ENCODE measurements around the gene CFAP410.
A peak's percentile ranks its signal among the peaks of the same experiment; 100 is the strongest.

The CFAP410 gene

DNA sequence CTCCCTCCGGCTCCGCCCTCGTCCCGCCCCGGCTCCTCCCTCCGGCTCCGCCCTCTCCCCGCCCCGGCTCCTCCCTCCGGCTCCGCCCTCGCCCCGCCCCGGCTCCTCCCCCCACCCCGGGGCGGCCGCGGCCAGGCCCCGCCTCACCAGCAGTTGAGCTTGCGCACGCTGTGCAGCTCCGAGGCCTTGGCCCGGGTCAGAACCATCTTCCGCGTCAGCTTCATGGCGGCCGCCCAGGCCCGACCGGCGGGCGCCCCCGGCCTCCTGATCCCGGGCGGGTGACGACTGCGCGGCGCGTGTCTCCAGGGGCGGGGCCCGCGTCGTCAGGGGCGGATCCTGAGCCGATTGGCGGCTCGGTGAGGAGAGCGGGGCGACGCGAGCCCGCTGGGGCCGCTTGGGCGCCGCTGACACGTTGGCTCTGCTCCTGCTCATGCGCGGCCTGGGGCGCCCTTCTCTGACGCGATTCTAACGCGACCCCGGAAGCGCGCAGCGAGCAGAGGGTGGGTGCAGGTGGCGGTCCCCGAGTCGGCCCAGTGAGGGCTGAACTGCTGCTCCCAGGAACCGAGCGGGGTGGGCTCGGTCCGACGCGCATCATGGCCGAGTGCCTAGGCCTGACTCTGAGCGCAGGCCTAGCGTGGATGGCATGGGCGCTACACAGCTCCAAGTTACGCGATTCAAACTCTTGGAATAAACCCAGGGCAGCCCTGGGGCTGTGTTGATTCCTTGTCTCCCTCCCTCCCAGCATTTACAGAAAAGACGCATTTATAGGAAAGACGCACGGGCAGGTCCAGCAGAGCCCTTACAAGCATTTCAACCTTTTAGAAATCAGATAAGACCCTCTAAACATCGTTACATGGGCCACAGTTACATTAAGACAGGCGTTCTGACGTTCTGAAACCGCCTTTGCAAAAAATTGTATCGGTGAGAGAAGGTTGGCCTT is at the start of gene CFAP410:
TSS of gene CFAP410 (minus strand) at position 420 of the 940 bp plus-strand sequence. CDS start at position 224, 196 bp downstream.
- peak; percentile 91 for DNase-seq (ENCODE audit: low read depth)

DNA sequence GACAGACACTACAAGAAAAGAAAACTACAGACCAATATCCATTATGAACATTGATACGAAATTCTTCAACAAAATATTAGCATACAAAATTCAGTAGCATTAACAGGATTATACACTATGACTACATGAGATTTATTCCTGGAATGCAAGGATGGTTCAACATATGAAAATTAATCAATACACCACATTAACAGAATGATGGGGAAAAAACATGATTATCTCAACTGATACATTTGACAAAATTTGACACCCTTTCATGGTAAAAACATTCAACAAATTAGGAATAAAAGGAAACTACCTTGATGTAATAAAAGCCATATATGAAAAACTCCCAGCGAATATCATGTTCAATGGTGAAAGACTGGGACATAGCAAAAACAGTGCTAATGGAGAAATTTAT is 45.8 kb upstream of the CFAP410 start:
- no peak for DNase-seq (ENCODE audit: low read depth)

DNA sequence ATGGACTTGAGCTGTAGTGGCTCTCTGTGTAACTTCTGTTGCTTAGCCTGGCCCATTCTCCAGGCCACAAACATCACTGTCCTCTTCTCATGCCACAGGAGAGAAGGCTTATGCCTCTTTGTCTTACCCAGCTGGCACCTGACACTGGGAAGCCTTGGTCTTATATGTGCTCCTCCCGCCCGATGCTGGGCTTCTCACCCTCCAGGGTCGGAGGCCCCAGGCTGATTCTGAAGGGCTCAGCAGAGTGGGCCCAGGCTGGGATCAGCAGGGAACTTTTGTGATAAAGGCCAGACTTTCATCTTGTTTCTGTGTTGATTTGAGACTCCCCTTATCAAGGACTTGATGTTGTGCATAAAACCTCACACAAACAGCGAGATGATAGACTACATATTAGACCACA is 44.0 kb upstream of the CFAP410 start:
- no peak for DNase-seq (ENCODE audit: low read depth)

DNA sequence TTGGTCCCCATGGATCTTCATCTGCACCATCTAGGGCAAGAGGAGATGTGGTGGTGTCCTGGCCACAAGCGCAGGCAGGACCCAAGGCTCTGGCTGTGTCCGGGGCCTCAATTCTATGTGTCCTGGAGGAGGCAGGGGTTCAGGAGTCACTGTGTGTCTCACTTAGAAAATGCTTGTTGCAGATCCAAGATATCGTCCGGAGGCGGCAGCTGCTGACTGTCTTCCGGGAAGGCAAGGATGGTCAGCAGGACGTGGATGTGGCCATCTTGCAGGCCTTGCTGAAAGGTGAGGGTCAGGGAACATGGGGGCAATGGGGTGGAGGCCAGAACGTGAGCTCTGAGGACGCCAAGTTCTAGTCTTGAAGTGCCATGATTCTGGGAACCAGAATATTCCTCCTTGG is 43.3 kb upstream of the CFAP410 start:
- DNase-seq (ENCODE audit: low read depth) = no peak

DNA sequence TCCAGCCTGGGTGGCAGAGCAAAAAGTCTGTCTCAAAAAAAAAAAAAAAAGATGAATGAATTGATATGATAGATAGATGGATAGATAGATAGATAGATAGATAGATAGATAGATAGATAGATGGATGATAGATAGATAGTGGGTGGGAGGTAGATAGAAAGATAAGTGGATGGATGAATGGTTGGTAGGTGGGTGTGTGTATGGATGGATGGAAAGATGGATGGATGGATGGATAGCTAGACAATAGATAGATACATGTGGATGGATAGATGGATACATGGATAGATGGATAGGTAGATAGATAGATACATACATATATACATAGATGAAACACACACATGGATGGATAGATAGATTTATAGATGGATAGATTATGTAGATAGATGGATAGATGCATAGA is 42.7 kb upstream of the CFAP410 start:
- no peak for DNase-seq (ENCODE audit: low read depth)

DNA sequence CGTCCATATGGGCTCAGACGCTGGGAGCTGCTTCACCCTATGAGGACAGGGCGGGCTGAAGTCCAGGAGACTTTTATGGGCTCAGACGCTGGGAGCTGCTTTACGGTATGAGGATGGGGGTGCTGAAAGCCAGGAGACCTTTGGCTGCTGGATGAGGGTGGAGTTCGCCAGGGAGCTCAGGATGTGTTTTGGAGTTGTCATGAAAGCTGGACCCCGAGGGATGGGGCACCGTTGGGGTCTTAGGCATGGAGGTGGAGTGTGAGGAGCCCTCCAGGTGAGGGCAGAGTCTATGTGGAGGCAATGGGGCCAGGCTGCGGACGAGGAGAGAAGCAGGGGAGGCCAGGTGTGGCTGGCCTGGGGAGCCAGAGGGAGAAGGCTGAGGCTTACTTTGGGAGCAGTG is 41.7 kb upstream of the CFAP410 start:
- DNase-seq (ENCODE audit: low read depth) = no peak

DNA sequence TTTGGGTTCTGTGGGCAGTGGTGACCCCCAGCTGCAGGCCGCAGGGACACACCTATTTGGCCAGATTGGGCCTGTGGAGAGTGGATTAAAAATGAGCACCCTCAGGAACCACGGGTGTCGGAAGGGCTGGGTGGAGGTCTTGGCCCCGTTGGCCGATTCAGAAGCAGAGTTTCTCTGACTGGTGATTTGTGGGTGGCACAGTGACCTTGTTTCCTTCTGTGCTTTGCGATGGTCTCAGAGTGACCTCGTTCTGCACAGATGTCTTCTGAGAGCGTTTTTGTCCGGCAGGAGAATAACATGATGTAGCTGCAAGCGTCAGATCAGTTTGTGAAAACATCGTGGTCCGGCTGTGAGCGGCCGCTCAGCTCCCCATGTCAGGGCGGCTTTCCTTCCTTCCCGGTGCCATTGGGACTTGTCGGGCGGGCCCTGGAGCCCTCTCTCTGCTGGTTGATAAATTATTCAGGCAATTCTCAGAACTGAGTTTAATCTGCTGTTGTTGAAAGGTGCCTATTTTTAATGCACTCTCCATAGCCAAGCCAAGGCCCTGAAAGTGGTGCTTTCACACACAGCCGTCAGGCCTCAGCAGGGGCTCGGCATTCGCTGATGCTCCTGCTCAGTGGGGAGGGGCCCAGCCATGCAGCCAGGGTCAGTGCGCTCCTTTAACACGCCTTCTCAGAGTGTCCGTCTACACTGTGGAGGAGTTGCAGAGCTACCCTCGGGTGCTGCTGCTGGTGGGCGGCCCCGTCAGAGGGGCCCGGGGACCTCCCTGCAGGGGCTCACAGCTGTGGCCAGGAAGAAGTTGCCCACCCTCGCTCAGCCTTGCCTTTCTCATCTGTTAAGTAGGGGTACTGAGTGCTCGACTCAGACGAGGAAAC is 41.0 kb upstream of the CFAP410 start:
- no peak for DNase-seq (ENCODE audit: low read depth)

DNA sequence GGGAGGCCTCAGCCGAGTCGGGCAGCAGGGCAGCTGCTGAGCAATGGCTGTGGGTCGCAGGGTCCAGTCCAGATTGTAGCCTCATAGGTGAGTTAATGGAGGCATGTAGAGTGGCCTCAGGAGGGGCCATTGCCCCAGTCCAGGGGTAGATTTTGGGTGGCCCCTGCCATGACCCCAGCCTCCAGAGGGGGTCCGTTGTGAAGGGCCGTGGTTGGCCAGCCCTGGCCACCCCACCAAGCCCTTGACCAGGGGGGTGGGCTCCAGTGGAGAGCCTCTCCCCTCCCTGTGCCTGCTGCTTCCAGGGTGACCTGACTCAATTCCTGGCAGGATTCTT is 40.3 kb upstream of the CFAP410 start:
- DNase-seq (ENCODE audit: low read depth) = no peak

DNA sequence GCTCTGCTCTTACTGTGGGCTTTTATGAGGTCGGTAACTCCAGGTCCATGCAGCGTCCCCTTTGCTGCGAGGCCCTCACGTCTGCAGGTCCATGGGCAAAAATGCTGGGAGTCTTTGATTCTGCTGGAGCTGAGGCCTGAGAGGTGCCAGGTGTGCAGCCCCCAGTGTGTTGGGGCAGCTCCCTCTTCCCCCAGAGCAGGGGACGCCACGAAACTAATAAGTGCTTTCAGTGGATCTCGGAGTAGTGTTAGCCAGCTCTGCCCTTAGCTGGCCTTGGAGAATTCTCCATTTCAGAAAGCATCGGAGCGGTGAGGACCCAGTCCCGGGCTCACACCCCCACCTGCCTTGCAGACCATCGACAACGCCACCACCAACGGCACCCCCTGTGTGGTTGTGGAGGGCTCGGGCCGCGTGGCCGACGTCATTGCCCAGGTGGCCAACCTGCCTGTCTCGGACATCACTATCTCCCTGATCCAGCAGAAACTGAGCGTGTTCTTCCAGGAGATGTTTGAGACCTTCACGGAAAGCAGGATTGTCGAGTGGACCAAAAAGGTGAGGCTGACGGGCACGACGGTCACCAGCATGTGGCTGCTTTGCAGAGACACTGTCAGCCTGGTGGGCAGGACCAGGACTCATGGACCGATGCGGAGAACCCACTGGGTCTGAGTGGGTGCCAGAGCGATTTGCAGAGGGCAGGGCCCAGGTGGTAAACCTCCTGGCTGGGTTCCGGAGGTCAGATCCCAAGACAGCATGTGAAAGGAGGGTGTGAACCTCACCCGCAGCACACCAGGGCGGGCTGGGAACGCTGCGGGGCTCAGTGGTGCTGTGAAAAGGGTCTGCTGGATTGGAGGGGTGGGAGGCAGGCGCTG is 39.7 kb upstream of the CFAP410 start:
- no peak for DNase-seq (ENCODE audit: low read depth)

DNA sequence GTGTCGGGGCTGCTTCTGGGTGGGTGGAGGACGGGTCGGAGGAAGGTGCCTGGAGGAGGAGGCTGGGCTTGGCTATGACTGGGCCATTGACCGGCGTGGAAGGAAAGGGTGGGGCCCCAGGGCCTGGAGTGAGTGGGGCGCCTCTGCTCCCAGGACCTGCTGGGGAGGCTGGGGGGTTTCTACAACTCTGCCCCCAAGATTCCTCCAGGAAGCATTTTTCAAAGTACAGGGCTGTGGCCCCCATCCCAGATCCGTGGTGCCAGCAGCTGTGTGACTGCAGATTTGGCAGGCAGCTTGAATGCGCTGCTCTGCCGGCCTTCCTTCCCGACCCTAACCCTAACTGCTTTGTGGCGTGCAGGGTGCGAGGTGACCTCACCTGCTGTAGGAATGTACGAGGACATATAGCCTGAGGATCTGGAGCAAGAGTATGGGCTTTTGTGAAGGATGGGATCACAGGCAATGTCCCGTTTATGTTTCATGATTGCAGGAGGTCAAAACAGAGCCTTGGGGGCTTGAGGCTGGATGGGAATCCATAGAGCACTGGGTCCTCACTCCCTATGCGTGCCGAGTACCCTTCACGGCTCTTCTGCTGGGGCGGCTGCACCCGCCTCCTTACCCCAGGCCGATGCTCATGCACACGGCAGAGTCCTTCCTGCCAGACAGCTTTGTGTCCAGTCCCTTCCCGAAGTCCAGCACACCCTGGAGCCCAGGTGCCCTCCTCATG is 38.9 kb upstream of the CFAP410 start:
- no peak for DNase-seq (ENCODE audit: low read depth)

DNA sequence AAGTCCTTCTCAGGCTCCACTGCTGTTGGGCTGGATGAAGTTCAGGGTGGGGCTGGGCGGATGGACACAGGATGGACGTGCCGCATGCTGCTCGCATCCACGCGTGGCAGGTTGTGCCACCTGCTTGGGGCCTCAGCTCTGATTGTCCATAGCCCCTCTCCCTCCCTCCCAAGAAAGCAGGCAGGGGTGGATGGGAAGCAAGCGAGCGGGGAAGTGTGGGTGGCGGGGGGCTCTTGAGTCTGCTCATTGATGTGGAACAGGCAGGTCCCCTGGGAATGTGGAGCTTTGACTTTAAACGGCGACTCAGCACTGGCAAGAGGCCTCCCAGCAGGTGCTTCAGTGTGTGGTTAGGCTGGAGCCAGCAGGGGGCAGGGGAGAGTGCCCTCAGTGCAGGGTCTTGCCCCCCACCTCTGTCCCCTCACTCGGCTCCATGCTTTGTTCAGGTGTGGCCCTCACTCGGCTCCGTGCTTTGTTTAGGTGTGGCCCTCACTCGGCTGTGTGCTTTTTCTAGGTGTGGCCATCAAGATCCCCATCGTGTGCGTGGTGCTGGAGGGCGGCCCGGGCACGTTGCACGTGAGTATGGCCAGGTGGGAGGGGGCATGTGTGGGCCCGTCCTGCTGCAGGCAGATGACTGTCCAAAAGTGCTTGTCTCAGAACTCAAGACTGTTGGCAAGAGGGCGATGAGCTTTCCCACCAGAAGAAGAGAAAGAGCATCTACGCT is 38.2 kb upstream of the CFAP410 start:
- no peak for DNase-seq (ENCODE audit: low read depth)

DNA sequence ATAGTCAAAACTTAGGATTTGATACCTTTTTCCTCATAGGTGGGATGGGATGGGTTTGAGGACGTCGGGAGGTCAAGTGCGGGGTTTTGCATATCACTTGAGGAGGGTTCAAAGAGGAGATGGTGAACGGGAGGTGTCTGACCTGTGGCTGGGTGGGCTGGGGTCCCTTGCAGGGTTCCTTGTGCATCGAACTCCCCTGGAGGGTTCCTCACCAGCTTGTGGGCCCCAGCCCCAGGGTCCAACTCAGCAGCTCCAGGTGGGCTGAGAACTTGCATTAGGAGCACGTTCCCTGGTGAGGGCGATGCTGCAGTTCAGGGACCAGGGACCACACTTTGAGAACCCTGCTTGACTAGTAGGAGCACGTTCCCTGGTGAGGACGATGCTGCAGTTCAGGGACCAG is 37.4 kb upstream of the CFAP410 start:
- no peak for DNase-seq (ENCODE audit: low read depth)

DNA sequence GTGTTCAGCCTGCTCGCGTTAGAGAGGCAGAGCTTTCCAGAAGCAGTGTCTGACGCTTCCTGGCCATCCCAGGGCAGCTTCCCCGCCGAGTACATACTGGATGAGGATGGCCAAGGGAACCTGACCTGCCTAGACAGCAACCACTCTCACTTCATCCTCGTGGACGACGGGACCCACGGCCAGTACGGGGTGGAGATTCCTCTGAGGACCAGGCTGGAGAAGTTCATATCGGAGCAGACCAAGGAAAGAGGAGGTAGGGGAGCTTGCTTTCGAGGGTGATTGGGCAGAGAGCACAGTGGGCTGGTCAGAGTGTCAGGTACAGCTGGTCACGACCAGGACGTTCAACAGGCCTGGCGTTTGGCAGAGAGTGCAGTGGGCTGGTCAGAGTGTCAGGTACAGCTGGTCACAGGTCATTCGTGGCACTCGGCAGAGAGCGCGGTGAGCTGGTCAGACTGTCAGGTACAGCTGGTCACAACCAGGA is 36.6 kb upstream of the CFAP410 start:
- DNase-seq (ENCODE audit: low read depth) = no peak

DNA sequence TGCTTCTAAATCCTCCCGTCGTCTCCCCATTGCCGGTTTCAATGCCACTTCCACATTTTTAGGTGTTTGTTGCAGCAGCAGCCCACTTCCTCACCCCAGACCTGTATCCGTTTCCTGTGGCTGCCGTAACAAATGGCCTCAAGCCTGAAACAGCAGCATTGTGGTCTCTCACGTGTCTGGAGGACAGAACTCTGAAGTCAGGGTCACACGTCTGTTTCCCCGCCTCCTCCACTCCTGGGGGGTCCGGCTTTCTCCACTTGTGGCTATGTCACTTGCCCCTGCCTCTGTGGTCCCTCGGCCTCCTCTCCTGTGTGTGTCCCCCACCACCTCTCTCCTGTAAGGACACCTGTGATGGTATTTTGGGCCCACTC is 36.1 kb upstream of the CFAP410 start:
- no peak for DNase-seq (ENCODE audit: low read depth)

DNA sequence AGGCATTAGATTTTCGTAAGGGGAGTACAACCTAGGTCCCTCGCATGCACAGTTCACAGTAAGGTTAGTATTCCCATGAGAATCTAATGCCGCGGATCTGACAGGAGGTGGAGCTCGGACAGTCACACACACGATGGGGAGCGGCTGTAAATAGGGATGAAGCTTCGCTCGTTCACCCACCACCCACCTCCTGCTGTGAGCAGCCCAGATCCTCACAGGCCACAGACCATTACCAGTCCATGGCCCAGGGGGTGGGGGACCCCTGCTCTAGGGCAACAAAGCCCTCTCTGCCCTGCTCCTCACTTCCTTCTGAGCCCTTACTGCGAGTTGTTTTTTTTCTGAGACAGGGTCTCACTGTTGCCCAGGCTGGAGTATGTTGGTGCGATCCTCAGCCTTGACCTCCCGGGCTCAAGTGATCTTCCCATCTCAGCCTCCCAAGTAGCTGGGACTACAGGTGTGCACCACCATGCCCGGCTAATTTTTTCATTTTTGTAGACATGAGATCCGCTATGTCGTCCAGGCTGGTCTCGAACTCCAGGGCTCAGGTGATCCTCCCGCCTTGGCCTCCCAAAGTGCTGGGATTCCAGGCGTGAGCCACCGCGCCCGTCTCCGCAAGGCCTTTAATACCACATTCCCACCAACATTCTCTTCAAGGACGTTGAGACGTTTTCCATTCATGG is 35.6 kb upstream of the CFAP410 start:
- no peak for DNase-seq (ENCODE audit: low read depth)

DNA sequence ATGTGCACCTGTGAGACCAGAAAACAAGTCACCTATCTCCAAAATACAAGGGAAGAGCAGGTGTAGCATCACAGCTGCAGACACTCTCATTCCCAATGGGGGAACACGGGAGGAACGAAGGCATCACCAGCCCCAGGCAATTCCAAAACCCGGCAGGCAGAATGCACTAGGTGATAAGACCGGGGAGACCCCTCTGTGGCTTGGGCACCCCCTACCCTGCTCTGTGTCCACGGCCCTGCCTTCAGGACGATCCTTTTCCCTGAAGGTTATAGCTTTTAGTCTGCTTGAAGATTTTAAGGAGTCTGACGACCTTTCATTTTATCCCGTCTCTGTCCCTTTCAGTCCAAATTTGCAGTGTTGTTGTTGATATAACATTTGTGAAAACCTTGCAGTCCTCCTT is 33.4 kb upstream of the CFAP410 start:
- DNase-seq (ENCODE audit: low read depth) = no peak

DNA sequence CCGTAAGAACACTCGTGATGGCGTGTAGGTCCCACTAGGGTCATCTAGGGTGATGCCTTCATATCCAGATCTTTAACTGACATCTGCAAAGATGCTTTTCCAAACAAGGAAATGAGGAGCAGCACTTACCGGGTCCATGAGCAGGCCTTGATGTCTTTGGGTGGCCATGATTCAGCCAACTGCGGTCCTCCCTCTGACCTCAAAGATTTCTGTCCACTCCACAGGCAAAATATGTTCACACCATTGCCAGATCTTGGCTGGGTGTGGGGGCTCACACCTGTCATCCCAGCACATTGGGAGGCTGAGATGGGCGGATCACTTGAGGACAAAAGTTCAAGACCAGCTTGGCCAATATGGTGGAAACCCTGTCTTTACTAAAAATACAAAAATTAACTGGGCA is 32.4 kb upstream of the CFAP410 start:
- DNase-seq (ENCODE audit: low read depth) = no peak

DNA sequence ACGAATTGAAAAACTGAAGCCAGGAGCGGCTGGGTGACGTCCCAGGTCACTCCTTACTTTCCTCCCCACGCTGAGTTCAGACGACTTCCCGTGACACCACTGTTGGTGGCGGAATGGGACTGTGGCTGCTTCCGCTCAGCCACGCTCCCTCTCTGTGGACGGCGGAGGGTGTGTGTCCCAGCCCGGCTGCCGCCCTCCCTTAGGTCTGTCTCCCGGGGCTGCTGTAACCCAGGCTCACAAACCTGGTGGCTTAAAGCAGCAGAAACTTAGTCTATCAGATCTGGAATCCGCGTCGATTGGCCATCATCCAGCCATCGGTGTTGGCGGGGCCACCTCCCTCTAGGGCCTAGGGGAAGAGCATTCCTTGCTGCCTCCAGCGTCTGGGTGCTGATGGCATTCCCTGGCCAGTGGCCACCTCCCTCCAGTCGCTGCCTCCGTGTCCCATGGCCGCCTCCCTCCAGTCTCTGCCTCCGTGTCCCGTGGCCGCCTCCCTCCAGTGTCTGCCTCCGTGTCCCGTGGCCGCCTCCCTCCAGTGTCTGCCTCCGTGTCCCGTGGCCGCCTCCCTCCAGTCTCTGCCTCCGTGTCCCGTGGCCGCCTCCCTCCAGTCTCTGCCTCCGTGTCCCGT is 31.7 kb upstream of the CFAP410 start:
- no peak for DNase-seq (ENCODE audit: low read depth)

DNA sequence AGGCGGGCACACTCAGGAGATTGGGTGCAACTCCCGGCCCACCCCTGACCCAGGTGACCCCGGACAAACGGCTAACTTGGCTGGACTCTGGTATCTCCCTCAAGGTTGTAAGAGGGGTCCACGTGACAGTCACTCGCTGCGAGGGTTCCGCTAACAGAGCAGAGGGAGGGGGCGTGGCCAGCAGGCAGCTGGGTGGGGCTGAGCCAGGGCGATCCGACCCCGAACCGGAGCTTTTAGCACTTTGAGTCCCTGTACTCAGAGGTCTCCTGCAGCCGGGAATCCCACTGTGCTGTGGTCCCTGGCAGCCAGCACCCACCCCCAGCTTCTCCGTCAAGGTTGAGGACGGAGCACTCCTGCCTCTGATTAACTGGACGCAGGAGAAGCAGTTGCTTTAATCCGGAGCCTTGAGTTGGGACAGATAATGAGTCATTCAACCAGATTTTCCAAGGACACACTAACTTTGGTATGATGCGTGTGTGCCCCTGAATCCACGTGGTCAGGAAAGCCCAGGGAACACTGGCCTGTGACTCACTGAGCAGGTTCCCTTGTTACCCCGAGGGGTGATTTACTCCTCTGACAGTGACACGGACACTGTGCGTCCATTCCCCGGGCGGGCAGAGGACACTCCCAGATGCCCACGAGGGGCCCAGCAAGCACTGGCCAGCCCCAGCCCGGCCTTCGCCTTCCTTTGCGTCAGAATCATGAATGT is 31.0 kb upstream of the CFAP410 start:
- no peak for DNase-seq (ENCODE audit: low read depth)

All from stimulated activated CD4-positive, alpha-beta T cell treated with anti-CD3 and anti-CD28 coated beads, Interleukin-2, amount 100 ng/mL, for 4 hours (primary cell).